HL-60/S4 (cell line): Measurements from ENCODE around the gene CTF1.
"Not testable (repeated sequence)": the region's sequence is repeated elsewhere in the genome, so short reads cannot be mapped to it uniquely, and the experiment has no call there.

Experiments
- in situ Hi-C: fragments of 300-500 bp; cut with MboI; formaldehyde crosslinking; loops from 2 replicates; pipeline ENCODE4 v1.14.3; 2022; ENCODE audit warnings: low sequenced_read_pairs

The CTF1 gene

GRCh38 chr16:30887927-30888326, 8.5 kb upstream of the CTF1 start:
- in situ Hi-C loops: no loop called here

GRCh38 chr16:30888856-30889499, 7.4 kb upstream of the CTF1 start:
- in situ Hi-C loops: no loop called here

GRCh38 chr16:30889721-30890120, 6.7 kb upstream of the CTF1 start:
- in situ Hi-C loops: no loop called here

GRCh38 chr16:30891043-30891823, 5.2 kb upstream of the CTF1 start:
- in situ Hi-C loops: not testable (repeated sequence)

GRCh38 chr16:30892670-30893416, 3.6 kb upstream of the CTF1 start:
- in situ Hi-C loops: no loop called here

- in situ Hi-C loops: no loop called here
Measured at GRCh38 chr16:30893417-30893743, 3.0 kb upstream of the CTF1 start.

GRCh38 chr16:30893744-30894539, 2.5 kb upstream of the CTF1 start, which contains the start of gene BCL7C:
Gene BCL7C, minus strand, starts transcription at chr16:30894077. Its CDS starts 133 bp downstream, at chr16:30893944.
- in situ Hi-C loops: no loop called here

- in situ Hi-C loops: no loop called here
Measured at GRCh38 chr16:30894540-30895368, 1.7 kb upstream of the CTF1 start.

- in situ Hi-C loops: no loop called here
Measured at GRCh38 chr16:30895627-30896260, 670 bp upstream of the CTF1 start.

GRCh38 chr16:30896889-30897733, 697 bp downstream of the CTF1 start:
- in situ Hi-C loops: no loop called here

GRCh38 chr16:30899794-30900193, 3.4 kb downstream of the CTF1 start:
- in situ Hi-C loops: no loop called here

GRCh38 chr16:30900588-30900987, 4.2 kb downstream of the CTF1 start:
- in situ Hi-C loops: no loop called here

- in situ Hi-C loops: no loop called here
Measured at GRCh38 chr16:30901201-30902028, 5.0 kb downstream of the CTF1 start.

- in situ Hi-C loops: no loop called here
Measured at GRCh38 chr16:30902029-30902972, 5.9 kb downstream of the CTF1 start.

- in situ Hi-C loops: no loop called here
Measured at GRCh38 chr16:30903002-30903401, 6.6 kb downstream of the CTF1 start.

- in situ Hi-C loops: no loop called here
Measured at GRCh38 chr16:30903596-30903995, 7.2 kb downstream of the CTF1 start.
